Heart right ventricle (tissue), 16 donors: ENCODE results near the gene ZGLP1. TPM values are rescaled to one million over a fixed set of nuclear protein-coding genes. Genes with fewer than 3 reads are reported as not detected.

Experiments
- ATAC-seq, 8 donors: fragments of 200-7000 bp; cut with Tn5 transposase; one replicate each; pipeline ENCODE4 v1.9.1; 2020; ENCODE audit warnings: mild to moderate bottlenecking in 8 of 8, moderate library complexity in 8 of 8, moderate number of reproducible peaks in 1 of 8
- DNase-seq, 2 donors: peaks; one replicate each; pipeline ENCODE4 v3.0.0-alpha.2; 2020
- H3K27ac ChIP-seq, 10 donors: fragments of 200-600 bp; sonication (generic) in 2 of 10; one replicate each; pipeline versions ENCODE4 v1.5.0 to v1.8.0; 2020 to 2022; ENCODE audit warnings: mild to moderate bottlenecking in 3 of 10
- H3K27me3 ChIP-seq, 7 donors: fragments of 200-600 bp; one replicate each; pipeline ENCODE4 v1.8.0; 2021 to 2022; ENCODE audit warnings: mild to moderate bottlenecking in 2 of 7
- H3K36me3 ChIP-seq, 9 donors: fragments of 200-600 bp; sonication (generic) in 1 of 9; one replicate each; pipeline versions ENCODE4 v1.5.0 to v1.8.0; 2020 to 2022; ENCODE audit warnings: mild to moderate bottlenecking in 2 of 9
- H3K4me1 ChIP-seq, 9 donors: fragments of 200-600 bp; sonication (generic) in 1 of 9; one replicate each; pipeline versions ENCODE4 v1.5.0 to v1.8.0; 2020 to 2022; ENCODE audit warnings: mild to moderate bottlenecking in 4 of 9
- H3K4me3 ChIP-seq, 10 donors: fragments of 200-600 bp; sonication (generic) in 2 of 10; one replicate each; pipeline versions ENCODE4 v1.5.0 to v1.8.0; 2020 to 2022; ENCODE audit warnings: mild to moderate bottlenecking in 7 of 10, moderate library complexity in 2 of 10
- H3K9me3 ChIP-seq, 11 donors: fragments of 200-600 bp in 10 of 11; sonication (generic) in 2 of 11; one replicate each; pipeline versions ENCODE4 v1.5.0 to v1.8.0; 2013 to 2022; ENCODE audit warnings: mild to moderate bottlenecking in 2 of 11, control low read depth in 1 of 11, moderate library complexity in 1 of 11
- CTCF ChIP-seq, 9 donors: fragments of 200-600 bp; sonication (generic) in 2 of 9; IDR thresholded peaks; one replicate each; pipeline versions ENCODE4 v1.5.0 to v1.8.0; 2021 to 2022; ENCODE audit warnings: antibody characterized with exemption in 9 of 9, mild to moderate bottlenecking in 5 of 9, moderate library complexity in 1 of 9
- WGBS, 2 donors: extraction: QIAGEN DNeasy Blood & Tissue Kit; methylation state at CpG; one replicate each; pipeline ENCODE4 v1.1.7; 2013; ENCODE audit warnings: inconsistent platforms in 1 of 2; 5-methylcytosine and 5-hydroxymethylcytosine counted together
- intact Hi-C, 10 donors: fragments of 100-400 bp; cut with DNase I; formaldehyde crosslinking; loops; one replicate each; pipeline versions ENCODE4 v1.11.1 to v1.14.2; 2022
- polyA plus RNA-seq, 2 donors: library from polyadenylated mRNA; stranded (reverse); fragments of 200-250 nt; gene quantifications; one replicate each; pipeline ENCODE4 v1.2.3, GENCODE V29; 2013
- total RNA-seq, 10 donors: library from RNA; stranded (reverse); fragmentation: NEBNext Ultra II Directional in 3 of 10; extraction: Animal tissue kit (Norgen Biotek cat#: 25700) in 3 of 10; gene quantifications; one replicate each; pipeline versions ENCODE4 v1.2.1 to v1.2.4, GENCODE V29; 2021 to 2023
- donor health status: Arrhythmogenic right ventricular cardiomyopathy.
- donor health status: ischemic (EF 13 %, LVEDD 7.1; RV severe dilation, severe dysfunction).
- donor health status: healthy with polysubstance abuse.
- donor health status: DM: no; HTN: yes; CAD: no.
- donor health status: DM: no; HTN: no; CAD: no.
- donor health status: ischemic (EF 25% LVEDD 6.9; RV normal size, moderate dysfunction).
- donor health status: ischemic (EF 25% LVEDD 5.7; RV mildly dilated, moderate dysfunction).
- donor health status: healthy.
- donor health status: DM: yes; HTN: yes; CAD: no.
- donor health status: Ischemic cardiomyopathy.
- donor health status: ischemic (EF 35%, LVEDD 5.7; RV mildly dilated, moderate dysfunction).
- donor health status: nonischemic (EF 11% LVEDD 7.7; RV severe dilation, severe dysfunction).
- donor health status: DM: yes; HTN: yes; CAD: no.
- donor health status: PGD.
- donor health status: ischemic (EF 29% LVEDD 5.4; RV normal size, mild dysfunction).
- donor health status: nonischemic (EF 23%, LVEDD 6.1; RV moderate dilation, normal function).

ZGLP1 gene
- total and polyA plus RNA-seq, 12 donors, result 0.34 to 8.9 (median 0.89) TPM

DNA sequence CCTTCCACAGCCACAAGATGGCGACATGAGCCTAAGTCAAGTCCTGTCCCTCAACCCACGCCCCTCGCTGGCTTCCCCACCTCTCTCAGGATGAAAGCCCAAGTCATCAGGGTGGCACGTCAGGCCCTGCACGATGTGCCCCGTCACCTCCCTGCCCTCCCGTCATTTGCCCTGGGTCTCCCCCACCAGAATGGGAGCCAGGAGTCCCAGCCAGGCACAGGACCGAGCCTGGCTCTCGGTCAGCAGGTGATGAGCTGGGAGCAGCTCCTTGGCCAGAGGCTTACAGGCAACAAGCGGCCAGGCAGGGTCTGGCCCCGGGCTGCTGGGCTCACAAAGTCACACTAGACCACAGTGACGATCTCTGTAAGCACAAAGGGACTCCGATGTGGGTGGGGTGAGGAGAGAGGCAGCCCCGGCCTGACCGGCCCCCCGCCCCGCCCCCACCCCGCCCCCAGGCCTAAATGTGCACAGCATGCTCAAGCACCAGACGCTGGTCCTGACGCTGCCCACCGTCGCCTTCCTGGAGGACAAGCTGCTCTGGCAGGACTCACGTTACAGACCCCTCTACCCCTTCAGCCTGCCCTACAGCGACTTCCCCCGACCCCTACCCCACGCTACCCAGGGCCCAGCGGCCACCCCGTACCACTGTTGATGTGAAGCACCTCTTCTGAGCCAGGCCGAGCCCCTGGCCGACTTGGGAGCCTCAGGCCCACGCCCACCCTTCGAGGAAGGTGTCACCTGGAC lies 50.3 kb downstream of the ZGLP1 start:
- peak; percentile 59 to 82 (median 76) for TF ChIP-seq CTCF (IDR thresholded peaks at IDR 0.05)
- peak overlapping the region in 4 of 10 donors; percentile 18 to 39 (median 30) for H3K27ac ChIP-seq
- H3K9me3 ChIP-seq, result no peaks in the 10 kb centered on the region
- peaks cover 0 to 60% (median 34%) of the 10 kb centered on the region in 9 donors for H3K36me3 ChIP-seq
- 55 to 57% methylated on average over 32 of the region's 32 CpGs for WGBS, 2 donors
- peak; percentile 50 to 83 (median 66) for ATAC-seq
- peaks cover 0 to 15% (median 4%) of the 10 kb centered on the region in 9 donors for H3K4me1 ChIP-seq
- intact Hi-C loops, result loop anchor here in 4 of 10 donors (2.0 to 10.0 kb wide), 3 partner anchors 129 to 325 kb away; partner anchors contain the start of gene OLFM2 (in 1 of the 4)
- no peaks in the 10 kb centered on the region for H3K27me3 ChIP-seq
- no peak overlapping the region for H3K4me3 ChIP-seq
- peak; percentile 79 to 90 for DNase-seq

DNA sequence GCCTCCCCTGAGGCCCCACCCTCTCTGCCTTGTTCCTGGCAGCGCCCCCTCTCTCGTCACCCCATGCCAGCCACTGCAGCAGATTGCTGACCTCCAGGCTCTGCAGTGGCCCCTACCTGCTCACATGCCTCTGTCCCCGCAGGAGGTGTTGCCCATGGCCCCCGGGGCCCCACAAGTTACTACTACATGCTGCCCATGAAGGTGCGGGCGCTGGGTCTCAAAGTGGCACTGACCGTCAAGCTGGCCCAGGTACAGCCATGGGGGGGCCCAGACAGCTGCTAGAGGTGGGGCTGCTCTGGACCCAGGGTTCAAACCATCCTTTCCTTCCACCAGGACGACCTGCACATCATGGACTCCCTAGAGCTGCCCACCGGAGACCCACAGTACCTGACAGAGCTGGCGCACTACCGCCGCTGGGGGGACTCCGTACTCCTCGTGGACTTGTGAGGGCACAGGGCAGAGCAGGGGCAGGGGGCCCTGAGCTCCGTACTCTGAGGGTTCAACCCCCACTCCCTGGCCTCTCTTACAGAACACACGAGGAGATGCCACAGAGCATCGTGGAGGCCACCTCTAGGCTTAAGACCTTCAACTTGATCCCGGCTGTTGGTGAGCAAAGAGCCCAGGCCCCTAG lies 51.4 kb downstream of the ZGLP1 start:
- peaks cover 0 to 69% (median 34%) of the 10 kb centered on the region in 9 donors for H3K36me3 ChIP-seq
- H3K4me1 ChIP-seq, result peaks cover 0 to 20% (median 4%) of the 10 kb centered on the region in 9 donors
- intact Hi-C loops, result loop anchor here in 4 of 10 donors (2.0 to 10.0 kb wide), 3 partner anchors 131 to 323 kb away; partner anchors contain the start of gene OLFM2 (in 1 of the 4)
- TF ChIP-seq CTCF (IDR thresholded peaks at IDR 0.05), result no peak
- no peak overlapping the region for H3K4me3 ChIP-seq
- ATAC-seq (peak in 3 of 8 donors; percentile 6 to 8 (median 8)), DNase-seq (no peak)
- H3K27me3 ChIP-seq, result no peaks in the 10 kb centered on the region
- WGBS, 2 donors, result 94 to 95% methylated on average over 18 of the region's 18 CpGs
- H3K27ac ChIP-seq, result peak overlapping the region in 2 of 10 donors; percentile 33 to 52
- no peaks in the 10 kb centered on the region for H3K9me3 ChIP-seq

- WGBS, 2 donors, result 77 to 81% methylated on average over 9 of the region's 9 CpGs
- Histone ChIP-seq H3K27ac (no peak overlapping the region), H3K4me3 (no peak overlapping the region), H3K4me1 (peaks cover 3 to 29% (median 13%) of the 10 kb centered on the region in 9 donors), H3K27me3 (no peaks in the 10 kb centered on the region), H3K36me3 (peaks cover 0 to 69% (median 34%) of the 10 kb centered on the region in 9 donors), H3K9me3 (no peaks in the 10 kb centered on the region)
- intact Hi-C loops, result loop anchor here in 1 of 10 donors (10.0 kb wide), 1 partner anchor 322 kb away; the partner anchor contains the start of gene OLFM2
- DNase-seq, result no peak
- no peak for ATAC-seq
- no peak for TF ChIP-seq CTCF (IDR thresholded peaks at IDR 0.05)
These were observed 52.5 kb downstream of the ZGLP1 start for GRCh38 chr19:10256970-10257615.

DNA sequence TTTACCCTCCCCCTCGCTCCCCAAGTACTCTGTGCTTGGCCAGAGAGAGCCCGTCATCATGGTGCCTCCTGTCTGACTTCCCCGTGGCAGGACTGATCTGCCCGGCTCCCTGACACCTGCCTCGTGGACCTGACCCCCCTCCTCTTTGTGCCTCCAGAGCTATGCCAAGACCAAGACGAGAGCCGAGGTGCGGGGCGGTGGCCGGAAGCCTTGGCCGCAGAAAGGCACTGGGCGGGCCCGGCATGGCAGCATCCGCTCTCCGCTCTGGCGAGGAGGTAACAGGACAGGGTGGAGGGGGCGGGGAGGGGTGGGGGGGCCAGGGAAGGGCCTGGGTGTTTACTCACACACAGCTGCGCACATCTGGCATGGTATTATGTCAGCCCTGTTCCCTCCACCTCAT lies 53.1 kb downstream of the ZGLP1 start:
- Histone ChIP-seq H3K4me3 (no peak overlapping the region), H3K4me1 (peaks cover 3 to 29% (median 16%) of the 10 kb centered on the region in 9 donors), H3K27me3 (no peaks in the 10 kb centered on the region), H3K36me3 (peaks cover 0 to 69% (median 34%) of the 10 kb centered on the region in 9 donors), H3K27ac (no peak overlapping the region), H3K9me3 (no peaks in the 10 kb centered on the region)
- no peak for TF ChIP-seq CTCF (IDR thresholded peaks at IDR 0.05)
- intact Hi-C loops, result loop anchor here in 1 of 10 donors (10.0 kb wide), 1 partner anchor 322 kb away; the partner anchor contains the start of gene OLFM2
- WGBS, 2 donors, result 81 to 89% methylated on average over 18 of the region's 18 CpGs
- DNase-seq (no peak), ATAC-seq (no peak)
